Measurements from ENCODE around the gene TMEM59.

Gene TMEM59

GRCh38 chr1:53984726-53985125 is 68.3 kb downstream of the TMEM59 start:
- DNase-seq (ENCODE audit: low read depth), result no peak

GRCh38 chr1:53982763-53983104 is 70.3 kb downstream of the TMEM59 start:
- no peak for DNase-seq (ENCODE audit: low read depth)

GRCh38 chr1:53982034-53982762 is 70.8 kb downstream of the TMEM59 start:
- DNase-seq (ENCODE audit: low read depth), result no peak

DNA sequence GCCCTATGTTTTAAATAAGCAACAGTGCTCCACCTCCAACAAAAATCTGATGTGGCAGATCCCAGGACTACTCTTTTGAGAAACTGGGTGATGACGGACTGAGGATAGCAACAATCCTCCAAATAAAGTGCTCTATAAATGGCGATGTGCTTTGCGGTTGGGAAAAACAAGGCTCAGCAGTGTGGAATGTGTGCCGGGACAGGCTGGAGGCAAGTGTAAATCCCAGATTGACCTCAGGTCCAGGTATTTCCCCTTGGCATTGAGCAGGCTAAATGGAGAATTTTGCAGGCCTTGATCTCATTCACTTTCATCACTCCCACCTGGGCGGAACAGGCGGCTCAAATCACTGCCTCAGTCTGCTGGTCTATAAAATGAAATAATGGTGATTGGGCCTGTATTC is 71.8 kb downstream of the TMEM59 start:
- DNase-seq (ENCODE audit: low read depth), result no peak

GRCh38 chr1:53979712-53980450 is 73.1 kb downstream of the TMEM59 start:
- no peak for DNase-seq (ENCODE audit: low read depth)
